ENCODE data around the gene TRUB1. TPM values are rescaled to one million over a fixed set of nuclear protein-coding genes. Genes with fewer than 3 reads are reported as not detected.

Gene TRUB1
- polyA plus RNA-seq, 1 of the 3 experiments (the other 2 are of a cell fraction): 9.9 TPM

- no peak overlapping the region for H2AFZ ChIP-seq (ENCODE audit: low read depth)
- H3K36me3 ChIP-seq (replicated peaks in 1 of 2; ENCODE audit: control insufficient read depth in 1 of 2, insufficient read depth in 2 of 2, low read length in 1 of 2): no peaks in the 10 kb centered on the region
- H3K4me2 ChIP-seq: no peak overlapping the region
- H3K4me3 ChIP-seq (ENCODE audit: low read depth in 2 of 2, low read length in 1 of 2): no peak overlapping the region
- H3K9ac ChIP-seq: no peak overlapping the region
- no peaks in the 10 kb centered on the region for H3F3A ChIP-seq (replicated peaks; ENCODE audit: insufficient read depth)
- TF ChIP-seq MEF2A (IDR thresholded peaks at IDR 0.05; ENCODE audit: borderline replicate concordance, low read depth): no peak
- no peak for TF ChIP-seq TCF12 (IDR thresholded peaks at IDR 0.05)
- TF ChIP-seq IRF3 (IDR thresholded peaks at IDR 0.05; ENCODE audit: low read depth, low read length): no peak
- no peak for TF ChIP-seq SMC3 (IDR thresholded peaks at IDR 0.05; ENCODE audit: low read depth, low read length)
- no peak for TF ChIP-seq SIN3A (IDR thresholded peaks at IDR 0.05; ENCODE audit: borderline replicate concordance, low read depth, low read length)
- no peak for TF ChIP-seq CHD2 (IDR thresholded peaks at IDR 0.05; ENCODE audit: low read length, partially characterized antibody)
- H3K27ac ChIP-seq (ENCODE audit: low read depth in 2 of 2, low read length in 1 of 2): no peak overlapping the region
- CTCF ChIA-PET: no interaction called here
- POLR2A ChIA-PET: no interaction called here
- no peak for DNase-seq
- H3K27me3 ChIP-seq (ENCODE audit: insufficient read depth): no peaks in the 10 kb centered on the region
- H4K20me1 ChIP-seq (ENCODE audit: insufficient read depth): no peaks in the 10 kb centered on the region
- H3K4me1 ChIP-seq (ENCODE audit: control insufficient read depth in 1 of 2, insufficient read depth in 2 of 2, low read depth in 1 of 2, low read length in 1 of 2): no peaks in the 10 kb centered on the region; a peak in 1 of 4 replicates
- no peaks in the 10 kb centered on the region for H3K9me3 ChIP-seq
- H3K79me2 ChIP-seq (ENCODE audit: insufficient read depth): no peaks in the 10 kb centered on the region
- 45% methylated on average over 2 of the region's 2 CpGs for WGBS (ENCODE audit: low lambda C conversion rate)
- H3K9me2 ChIP-seq: no peaks in the 10 kb centered on the region
Observed at GRCh38 chr10:114932945-114933344, 5.0 kb upstream of the TRUB1 start.

- TF ChIP-seq YY1 (IDR thresholded peaks at IDR 0.05; ENCODE audit: low read depth) (no peak), NRF1 (IDR thresholded peaks at IDR 0.05; ENCODE audit: low read depth, low read length) (no peak), EZH2phosphoT487 (IDR thresholded peaks at IDR 0.05; ENCODE audit: borderline replicate concordance, low read depth) (no peak), USF1 (IDR thresholded peaks at IDR 0.05; ENCODE audit: borderline replicate concordance, low read depth) (no peak), MEF2A (IDR thresholded peaks at IDR 0.05; ENCODE audit: borderline replicate concordance, low read depth) (no peak), GATA2 (CRISPR knock-in tag; IDR thresholded peaks at IDR 0.05) (no peak), RAD21 (IDR thresholded peaks at IDR 0.05; ENCODE audit: low read length) (no peak), ZBTB33 (IDR thresholded peaks at IDR 0.05; ENCODE audit: borderline replicate concordance, low read depth) (no peak), TEAD4 (IDR thresholded peaks at IDR 0.05; ENCODE audit: borderline replicate concordance, insufficient read depth) (no peak), RFX5 (IDR thresholded peaks at IDR 0.05; ENCODE audit: low read length) (no peak), MAX (IDR thresholded peaks at IDR 0.05; ENCODE audit: low read depth) (no peak), GABPA (IDR thresholded peaks at IDR 0.05; ENCODE audit: low read depth) (no peak), REST (IDR thresholded peaks at IDR 0.05; ENCODE audit: low read depth, low read length) (no peak), JUND (IDR thresholded peaks at IDR 0.05) (no peak), NFIC (IDR thresholded peaks at IDR 0.05; ENCODE audit: borderline replicate concordance) (no peak), EP300 (IDR thresholded peaks at IDR 0.05; ENCODE audit: borderline replicate concordance in 1 of 2, low read depth in 1 of 2, low read length in 1 of 2) (no peak), POLR2AphosphoS5 (IDR thresholded peaks at IDR 0.05; ENCODE audit: low read depth, low read length) (no peak), TCF12 (IDR thresholded peaks at IDR 0.05) (no peak)
- H3F3A ChIP-seq (replicated peaks; ENCODE audit: insufficient read depth): no peaks in the 10 kb centered on the region
- WGBS (ENCODE audit: low lambda C conversion rate): 57% methylated on average over 5 of the region's 5 CpGs
- no peak for DNase-seq
- H3K27ac ChIP-seq (ENCODE audit: low read depth in 2 of 2, low read length in 1 of 2): no peak overlapping the region
- no peak overlapping the region for H3K9ac ChIP-seq
- no peaks in the 10 kb centered on the region for H4K20me1 ChIP-seq (ENCODE audit: insufficient read depth)
- CTCF ChIA-PET: no interaction called here
- H3K4me3 ChIP-seq (ENCODE audit: low read depth in 2 of 2, low read length in 1 of 2): no peak overlapping the region
- H3K79me2 ChIP-seq (ENCODE audit: insufficient read depth): peaks cover 5% of the 10 kb centered on the region
- H3K36me3 ChIP-seq (replicated peaks in 1 of 2; ENCODE audit: control insufficient read depth in 1 of 2, insufficient read depth in 2 of 2, low read length in 1 of 2): no peaks in the 10 kb centered on the region
- H3K9me3 ChIP-seq: no peaks in the 10 kb centered on the region
- no peaks in the 10 kb centered on the region for H3K27me3 ChIP-seq (ENCODE audit: insufficient read depth)
- POLR2A ChIA-PET: no interaction called here
- H3K4me2 ChIP-seq: no peak overlapping the region
- no peaks in the 10 kb centered on the region; a peak in 1 of 4 replicates for H3K4me1 ChIP-seq (ENCODE audit: control insufficient read depth in 1 of 2, insufficient read depth in 2 of 2, low read depth in 1 of 2, low read length in 1 of 2)
- H2AFZ ChIP-seq (ENCODE audit: low read depth): no peak overlapping the region
- H3K9me2 ChIP-seq: no peaks in the 10 kb centered on the region
Observed at GRCh38 chr10:114933588-114933987, 4.4 kb upstream of the TRUB1 start.

Data from SK-N-SH (cell line).